Endothelial cell of umbilical vein (primary cell): ENCODE measurements around the gene NFYA. TPM values are rescaled to one million over a fixed set of nuclear protein-coding genes. Genes with fewer than 3 reads are reported as not detected.

Experiments used
- BruUV-seq: library from RNA; stranded (reverse); fragments of 400-500 nt; replicated peaks from 2 replicates; lab custom pipeline; 2021; lab: Mats Ljungman, UMichigan
- CTCF ChIA-PET: fragments of 300-600, 350-600 bp; sonication (Branson Sonifier 250); formaldehyde crosslinking; loops from one replicate; lab custom pipeline; 2021; ENCODE audit warnings: antibody characterized with exemption, inconsistent platforms; lab: Charles Lee
- POLR2A ChIA-PET: fragments of 300-600, 350-600 bp; sonication (Branson Sonifier 250); formaldehyde crosslinking; loops from one replicate; lab custom pipeline; 2021; ENCODE audit warnings: antibody characterized with exemption, inconsistent platforms; lab: Charles Lee
- DNase-seq: peaks from one replicate; pipeline ENCODE4 v3.0.0-alpha.2; 2011; ENCODE audit warnings: low read depth, low spot score
- FAIRE-seq: peaks from 2 replicates; lab custom pipeline; 2011; peaks lifted over from hg19 to GRCh38; lab: Jason Lieb, UNC
- H2AFZ ChIP-seq: 2 replicates; pipeline ENCODE4 v1.6.0; 2012; ENCODE audit warnings: low read depth, low read length, control low read depth, inconsistent platforms
- H3K27ac ChIP-seq: 2 replicates; pipeline ENCODE4 v1.5.1; 2011; ENCODE audit warnings: low read depth, mild to moderate bottlenecking, control low read depth, low read length, moderate library complexity; ENCODE audit not compliant: insufficient read depth
- H3K27me3 ChIP-seq, 2 experiments: 2 replicates each; pipeline versions ENCODE4 v1.6.0 to v1.6.1; 2011; ENCODE audit warnings: low read length in 2 of 2, mixed read lengths in 1 of 2; ENCODE audit not compliant: control insufficient read depth in 2 of 2, insufficient read depth in 2 of 2
- H3K36me3 ChIP-seq, 2 experiments: 2 replicates in 1 of 2; 3 replicates in 1 of 2; pipeline ENCODE4 v1.5.1; 2011; ENCODE audit warnings: low read length in 2 of 2, mild to moderate bottlenecking in 1 of 2, moderate library complexity in 1 of 2; ENCODE audit not compliant: control insufficient read depth in 2 of 2, insufficient read depth in 2 of 2; ENCODE audit errors: extremely low read depth in 1 of 2
- H3K4me1 ChIP-seq: 3 replicates; pipeline ENCODE4 v1.5.1; 2011; ENCODE audit warnings: mild to moderate bottlenecking, low read length; ENCODE audit not compliant: control insufficient read depth, insufficient read depth; ENCODE audit errors: extremely low read depth
- H3K4me2 ChIP-seq: 2 replicates; pipeline ENCODE4 v1.6.1; 2011; ENCODE audit warnings: low read length, control low read depth, mixed read lengths; ENCODE audit not compliant: insufficient read depth
- H3K4me3 ChIP-seq, 3 experiments: fragments of 200-600 bp in 1 of 3; sonication (generic), shearing (Covaris generic) in 1 of 3; replicated peaks in 1 of 3; 2 replicates each; pipeline ENCODE4 v1.5.1; 2011 to 2016; ENCODE audit warnings: control low read depth in 3 of 3, low read length in 3 of 3, mild to moderate bottlenecking in 2 of 3, inconsistent platforms in 1 of 3, low read depth in 1 of 3, moderate library complexity in 1 of 3; ENCODE audit not compliant: insufficient read depth in 1 of 3
- H3K79me2 ChIP-seq: 2 replicates; pipeline ENCODE4 v1.6.0; 2012; ENCODE audit warnings: low read length, inconsistent platforms; ENCODE audit not compliant: control insufficient read depth, insufficient read depth
- H3K9ac ChIP-seq: replicated peaks from 2 replicates; pipeline ENCODE3; 2011; ENCODE audit warnings: low read length, control low read depth; ENCODE audit not compliant: insufficient read depth; ENCODE audit errors: extremely low read depth
- H3K9me1 ChIP-seq: replicated peaks from 3 replicates; pipeline ENCODE4 v1.6.0; 2011; ENCODE audit warnings: mild to moderate bottlenecking, low read length; ENCODE audit not compliant: control insufficient read depth, insufficient read depth; ENCODE audit errors: extremely low read depth
- H3K9me3 ChIP-seq: replicated peaks from 2 replicates; pipeline ENCODE4 v1.5.1; 2012; ENCODE audit warnings: low read length, inconsistent platforms; ENCODE audit not compliant: control insufficient read depth, insufficient read depth
- H4K20me1 ChIP-seq: replicated peaks from 2 replicates; pipeline ENCODE3; 2011; ENCODE audit warnings: mild to moderate bottlenecking, low read length; ENCODE audit not compliant: control insufficient read depth, insufficient read depth; ENCODE audit errors: extremely low read depth
- EZH2 ChIP-seq: IDR thresholded peaks from 2 replicates; pipeline ENCODE4 v1.6.1; 2012; ENCODE audit warnings: borderline replicate concordance, low read depth, mild to moderate bottlenecking, moderate library complexity, low read length, inconsistent platforms; ENCODE audit not compliant: severe bottlenecking
- FOS ChIP-seq: IDR thresholded peaks from 2 replicates; pipeline ENCODE4 v1.6.1; 2011; ENCODE audit warnings: mild to moderate bottlenecking, low read length, moderate library complexity, borderline replicate concordance; ENCODE audit not compliant: insufficient read depth
- GATA2 ChIP-seq: IDR thresholded peaks from 2 replicates; pipeline ENCODE4 v1.7.0; 2011; ENCODE audit warnings: low read depth, mild to moderate bottlenecking, moderate library complexity, mixed read lengths, low read length; ENCODE audit not compliant: insufficient read length, insufficient read depth
- JUN ChIP-seq: IDR thresholded peaks from 2 replicates; pipeline ENCODE4 v1.6.1; 2011; ENCODE audit warnings: borderline replicate concordance, low read depth; ENCODE audit not compliant: insufficient read length, insufficient read depth
- MAX ChIP-seq: IDR thresholded peaks from 2 replicates; pipeline ENCODE4 v1.6.1; 2011; ENCODE audit not compliant: insufficient read depth, insufficient read length
- MYC ChIP-seq: IDR thresholded peaks from one replicate; pipeline ENCODE4 v1.6.1; 2011; ENCODE audit warnings: mild to moderate bottlenecking, low read depth, low read length
- POLR2A ChIP-seq: IDR thresholded peaks from 2 replicates; pipeline ENCODE4 v1.6.1; 2012; ENCODE audit warnings: low read depth, mild to moderate bottlenecking, control low read depth, low read length
- POLR2AphosphoS5 ChIP-seq: IDR thresholded peaks from 2 replicates; pipeline ENCODE4 v1.6.1; 2012; ENCODE audit warnings: low read depth, mild to moderate bottlenecking, control low read depth, low read length, moderate library complexity; ENCODE audit not compliant: insufficient read depth
- dilution Hi-C: fragments of 300-500 bp; cut with MboI; formaldehyde crosslinking; loops from one replicate; pipeline ENCODE4 v1.15.0; 2019; ENCODE audit warnings: low sequenced_read_pairs; ENCODE audit not compliant: extremely low pct_ligation_motif_present
- intact Hi-C: fragments of 100-400 bp; cut with micrococcal nuclease; formaldehyde crosslinking; loops from one replicate; pipeline ENCODE4 v1.10.0; 2022
- polyA plus RNA-seq, 4 experiments: library from polyadenylated mRNA; depleted of rRNA in 3 of 4; stranded (reverse) in 3 of 4; unstranded in 1 of 4; fragments of >200 nt; gene quantifications; 2 replicates each; pipeline versions ENCODE4 v1.2.1 to v1.2.3, GENCODE V29; 2011 to 2012; ENCODE audit warnings: missing spikeins in 1 of 4
- total RNA-seq: library from RNA; stranded (reverse); gene quantifications from 2 replicates; pipeline ENCODE4 v1.2.3, GENCODE V29; 2021
- TF ChIP-seq, protein P1 (sequence below), 2 donors: IDR thresholded peaks; 1 replicate in 1 of 2; 2 replicates in 1 of 2; pipeline ENCODE4 v1.5.1; 2011; ENCODE audit warnings: low read length in 2 of 2, mild to moderate bottlenecking in 2 of 2, moderate library complexity in 2 of 2, control low read depth in 1 of 2, inconsistent platforms in 1 of 2, low read depth in 1 of 2; ENCODE audit not compliant: insufficient read depth in 1 of 2; ENCODE audit errors: extremely low read depth in 1 of 2

The NFYA gene
- total and polyA plus RNA-seq, 2 donors (not counting 3 experiments of a cell fraction or from before 2014, with no cell fraction given) = 13.1 to 29.0 TPM

- Histone ChIP-seq H3K9me3 (no peaks in the 10 kb centered on the region), H3K4me1 (peaks cover 7% of the 10 kb centered on the region), H3K9ac (no peak overlapping the region), H3K4me2 (no peak overlapping the region), H3K79me2 (peaks cover 30% of the 10 kb centered on the region), H4K20me1 (peaks cover 5% of the 10 kb centered on the region), H3K27me3 (no peaks in the 10 kb centered on the region), H3K36me3 (peaks cover 11 to 13% of the 10 kb centered on the region in 2 experiments), H3K9me1 (no peaks in the 10 kb centered on the region), H2AFZ (no peak overlapping the region), H3K27ac (no peak overlapping the region), H3K4me3 (no peak overlapping the region)
- intact Hi-C loops (no loop called here), dilution Hi-C loops (no loop called here)
- no peak for DNase-seq
- no peak for FAIRE-seq
- CTCF ChIA-PET = no interaction called here
- BruUV-seq = no TSS peak
- POLR2A ChIA-PET = no interaction called here
- TF ChIP-seq FOS (no peak), EZH2 (no peak)
- TF ChIP-seq, protein P1, sequence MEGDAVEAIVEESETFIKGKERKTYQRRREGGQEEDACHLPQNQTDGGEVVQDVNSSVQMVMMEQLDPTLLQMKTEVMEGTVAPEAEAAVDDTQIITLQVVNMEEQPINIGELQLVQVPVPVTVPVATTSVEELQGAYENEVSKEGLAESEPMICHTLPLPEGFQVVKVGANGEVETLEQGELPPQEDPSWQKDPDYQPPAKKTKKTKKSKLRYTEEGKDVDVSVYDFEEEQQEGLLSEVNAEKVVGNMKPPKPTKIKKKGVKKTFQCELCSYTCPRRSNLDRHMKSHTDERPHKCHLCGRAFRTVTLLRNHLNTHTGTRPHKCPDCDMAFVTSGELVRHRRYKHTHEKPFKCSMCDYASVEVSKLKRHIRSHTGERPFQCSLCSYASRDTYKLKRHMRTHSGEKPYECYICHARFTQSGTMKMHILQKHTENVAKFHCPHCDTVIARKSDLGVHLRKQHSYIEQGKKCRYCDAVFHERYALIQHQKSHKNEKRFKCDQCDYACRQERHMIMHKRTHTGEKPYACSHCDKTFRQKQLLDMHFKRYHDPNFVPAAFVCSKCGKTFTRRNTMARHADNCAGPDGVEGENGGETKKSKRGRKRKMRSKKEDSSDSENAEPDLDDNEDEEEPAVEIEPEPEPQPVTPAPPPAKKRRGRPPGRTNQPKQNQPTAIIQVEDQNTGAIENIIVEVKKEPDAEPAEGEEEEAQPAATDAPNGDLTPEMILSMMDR (IDR thresholded peaks at IDR 0.05; ENCODE audit: extremely low read depth in 1 of 2, insufficient read depth in 1 of 2, low read depth in 1 of 2, low read length in 2 of 2) = no peak
Measured at GRCh38 chr6:41085182-41085581, 12.4 kb downstream of the NFYA start.

DNA sequence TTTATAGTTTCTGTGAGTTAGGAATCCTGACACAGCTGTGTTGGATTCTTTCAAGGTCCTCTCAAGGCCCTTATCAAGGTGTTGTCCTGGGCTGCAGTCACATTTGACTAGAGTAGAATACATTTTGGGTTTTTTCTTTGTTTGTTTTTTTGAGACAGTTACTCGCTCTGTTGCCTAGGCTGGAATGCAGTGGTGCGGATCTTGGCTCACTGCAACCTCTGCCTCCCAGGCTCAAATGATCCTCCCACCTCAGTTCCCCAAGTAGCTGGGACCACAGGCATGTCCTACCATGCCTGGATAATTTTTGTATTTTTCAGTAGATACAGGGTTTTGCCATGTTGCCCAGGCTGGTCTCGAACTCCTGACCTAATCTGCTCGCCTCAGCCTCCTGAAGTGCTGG, 15.7 kb downstream of the NFYA start:
- Histone ChIP-seq H4K20me1 (peaks cover 3% of the 10 kb centered on the region), H3K4me1 (no peaks in the 10 kb centered on the region), H3K9me3 (no peaks in the 10 kb centered on the region), H2AFZ (no peak overlapping the region), H3K4me3 (no peak overlapping the region), H3K79me2 (peaks cover 6% of the 10 kb centered on the region), H3K36me3 (peaks cover 16 to 37% of the 10 kb centered on the region in 2 experiments), H3K9me1 (no peaks in the 10 kb centered on the region), H3K27ac (no peak overlapping the region), H3K4me2 (no peak overlapping the region), H3K27me3 (no peaks in the 10 kb centered on the region), H3K9ac (no peak overlapping the region)
- dilution Hi-C loops = no loop called here
- no TSS peak for BruUV-seq
- POLR2A ChIA-PET = no interaction called here
- CTCF ChIA-PET = interaction anchor here (1.0 to 1.8 kb wide), 2 partner anchors 10 to 94 kb away, joined by 5 to 8 read pairs; no protein-coding TSS in a partner anchor
- intact Hi-C loops = no loop called here
- TF ChIP-seq POLR2AphosphoS5 (no peak), MYC (no peak), MAX (no peak), GATA2 (no peak), FOS (no peak), POLR2A (no peak), EZH2 (no peak), JUN (no peak)
- TF ChIP-seq, protein P1 (IDR thresholded peaks at IDR 0.05; ENCODE audit: extremely low read depth in 1 of 2, insufficient read depth in 1 of 2, low read depth in 1 of 2, low read length in 2 of 2) = no peak
- no peak for FAIRE-seq
- no peak for DNase-seq
